PC-3 (cell line): ENCODE measurements around the gene PRPF6.

ENCODE experiments used
- EZH2 ChIP-seq: fragments of 300-600 bp; sonication (generic); IDR thresholded peaks from one replicate; pipeline ENCODE4 v1.6.1; 2017; ENCODE audit warnings: antibody characterized with exemption, mild to moderate bottlenecking, low read length; ENCODE audit not compliant: unreplicated experiment
- EZH2phosphoT487 ChIP-seq: fragments of 300-600 bp; sonication (generic); IDR thresholded peaks from 2 replicates; pipeline ENCODE4 v1.6.1; 2018; ENCODE audit warnings: mild to moderate bottlenecking, antibody characterized with exemption, low read length, borderline replicate concordance
- TF ChIP-seq, protein P1 (sequence below): fragments of 300-600 bp; sonication (generic); conservative IDR thresholded peaks from 2 replicates; pipeline ENCODE4 v1.5.1; 2017; ENCODE audit warnings: antibody characterized with exemption, low read depth, mild to moderate bottlenecking, low read length

- TF ChIP-seq EZH2phosphoT487 (no peak), EZH2 (no peak)
- TF ChIP-seq, protein P1, sequence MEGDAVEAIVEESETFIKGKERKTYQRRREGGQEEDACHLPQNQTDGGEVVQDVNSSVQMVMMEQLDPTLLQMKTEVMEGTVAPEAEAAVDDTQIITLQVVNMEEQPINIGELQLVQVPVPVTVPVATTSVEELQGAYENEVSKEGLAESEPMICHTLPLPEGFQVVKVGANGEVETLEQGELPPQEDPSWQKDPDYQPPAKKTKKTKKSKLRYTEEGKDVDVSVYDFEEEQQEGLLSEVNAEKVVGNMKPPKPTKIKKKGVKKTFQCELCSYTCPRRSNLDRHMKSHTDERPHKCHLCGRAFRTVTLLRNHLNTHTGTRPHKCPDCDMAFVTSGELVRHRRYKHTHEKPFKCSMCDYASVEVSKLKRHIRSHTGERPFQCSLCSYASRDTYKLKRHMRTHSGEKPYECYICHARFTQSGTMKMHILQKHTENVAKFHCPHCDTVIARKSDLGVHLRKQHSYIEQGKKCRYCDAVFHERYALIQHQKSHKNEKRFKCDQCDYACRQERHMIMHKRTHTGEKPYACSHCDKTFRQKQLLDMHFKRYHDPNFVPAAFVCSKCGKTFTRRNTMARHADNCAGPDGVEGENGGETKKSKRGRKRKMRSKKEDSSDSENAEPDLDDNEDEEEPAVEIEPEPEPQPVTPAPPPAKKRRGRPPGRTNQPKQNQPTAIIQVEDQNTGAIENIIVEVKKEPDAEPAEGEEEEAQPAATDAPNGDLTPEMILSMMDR = no peak
Measured at GRCh38 chr20:64070244-64070993, 89.5 kb downstream of the PRPF6 start.
